ENCODE results near the gene NPC2. TPM values are rescaled to one million over a fixed set of nuclear protein-coding genes. Genes with fewer than 3 reads are reported as not detected.

The NPC2 gene
- total RNA-seq, 4 donors from 2014 or later: 229 to 483 (median 297) TPM

- TF ChIP-seq POLR2A (IDR thresholded peaks at IDR 0.05) (no peak), CTCF (IDR thresholded peaks at IDR 0.05) (no peak)
- intact Hi-C loops (cut with DNase I; ENCODE audit: low total_unique reads): no loop called here
- DNase-seq (ENCODE audit: low spot score in 2 of 2): no peak
- WGBS, 2 donors: 91 to 94% methylated on average over 13 to 14 of the region's 14 CpGs
- H3K4me3 ChIP-seq (ENCODE audit: low read depth, poor library complexity, severe bottlenecking): no peak overlapping the region
Measured at GRCh38 chr14:74528406-74528805, 35.3 kb upstream of the NPC2 start.

- no peak overlapping the region for H3K4me3 ChIP-seq (ENCODE audit: low read depth, poor library complexity, severe bottlenecking)
- DNase-seq (ENCODE audit: low spot score in 2 of 2): no peak
- no peak for TF ChIP-seq POLR2A (IDR thresholded peaks at IDR 0.05)
- no peak for TF ChIP-seq CTCF (IDR thresholded peaks at IDR 0.05)
- WGBS, 2 donors: 86 to 90% methylated on average over 4 to 10 of the region's 10 CpGs
- intact Hi-C loops (cut with DNase I; ENCODE audit: low total_unique reads): no loop called here
Measured at GRCh38 chr14:74527736-74528280, 34.7 kb upstream of the NPC2 start.

GRCh38 chr14:74526854-74527585, 33.9 kb upstream of the NPC2 start:
- TF ChIP-seq POLR2A (IDR thresholded peaks at IDR 0.05) (no peak), CTCF (IDR thresholded peaks at IDR 0.05) (no peak)
- no peak for DNase-seq (ENCODE audit: low spot score in 2 of 2)
- WGBS, 2 donors: 82 to 86% methylated on average over 10 of the region's 10 CpGs
- intact Hi-C loops (cut with DNase I; ENCODE audit: low total_unique reads): no loop called here
- no peak overlapping the region for H3K4me3 ChIP-seq (ENCODE audit: low read depth, poor library complexity, severe bottlenecking)

GRCh38 chr14:74525361-74525851, 32.3 kb upstream of the NPC2 start:
- TF ChIP-seq CTCF (IDR thresholded peaks at IDR 0.05) (no peak), POLR2A (IDR thresholded peaks at IDR 0.05) (no peak)
- H3K4me3 ChIP-seq (ENCODE audit: low read depth, poor library complexity, severe bottlenecking): no peak overlapping the region
- WGBS, 2 donors: 70 to 78% methylated on average over 4 of the region's 4 CpGs
- DNase-seq (ENCODE audit: low spot score in 2 of 2): no peak
- intact Hi-C loops (cut with DNase I; ENCODE audit: low total_unique reads): no loop called here

GRCh38 chr14:74524812-74525135, 31.7 kb upstream of the NPC2 start:
- no peak for TF ChIP-seq POLR2A (IDR thresholded peaks at IDR 0.05)
- no peak for TF ChIP-seq CTCF (IDR thresholded peaks at IDR 0.05)
- intact Hi-C loops (cut with DNase I; ENCODE audit: low total_unique reads): no loop called here
- no peak for DNase-seq (ENCODE audit: low spot score in 2 of 2)
- no peak overlapping the region for H3K4me3 ChIP-seq (ENCODE audit: low read depth, poor library complexity, severe bottlenecking)

Data from lower leg skin (tissue), 4 donors.